ENCODE measurements around the gene EME1.

DNA sequence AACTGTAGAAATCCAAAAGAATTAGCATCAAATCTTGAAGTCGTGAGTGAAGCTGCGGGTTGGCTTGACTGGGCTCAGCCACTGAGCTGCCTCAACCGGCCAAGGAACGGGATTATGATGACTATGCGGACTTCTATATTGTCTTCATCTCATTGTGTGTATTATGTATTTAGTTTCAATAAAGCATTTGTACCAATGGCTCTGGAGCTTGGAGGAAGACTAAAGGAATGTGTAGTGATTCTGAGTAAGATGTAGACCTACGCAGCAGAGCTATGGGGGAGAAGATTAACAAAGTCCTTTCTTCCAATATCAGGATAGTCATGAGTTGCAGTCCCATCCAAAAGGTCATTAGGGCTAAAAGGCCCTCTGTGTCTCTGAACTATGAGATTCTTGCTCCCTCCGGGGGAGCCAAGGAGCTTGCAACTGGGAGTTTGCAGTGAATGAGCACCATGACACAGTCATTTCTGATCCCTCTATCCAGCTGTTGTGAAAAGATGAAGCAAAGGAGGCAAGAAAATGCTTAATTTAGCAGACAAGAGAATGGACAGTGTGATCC is 8.3 kb downstream of the EME1 start:
- TF ChIP-seq, protein P1, sequence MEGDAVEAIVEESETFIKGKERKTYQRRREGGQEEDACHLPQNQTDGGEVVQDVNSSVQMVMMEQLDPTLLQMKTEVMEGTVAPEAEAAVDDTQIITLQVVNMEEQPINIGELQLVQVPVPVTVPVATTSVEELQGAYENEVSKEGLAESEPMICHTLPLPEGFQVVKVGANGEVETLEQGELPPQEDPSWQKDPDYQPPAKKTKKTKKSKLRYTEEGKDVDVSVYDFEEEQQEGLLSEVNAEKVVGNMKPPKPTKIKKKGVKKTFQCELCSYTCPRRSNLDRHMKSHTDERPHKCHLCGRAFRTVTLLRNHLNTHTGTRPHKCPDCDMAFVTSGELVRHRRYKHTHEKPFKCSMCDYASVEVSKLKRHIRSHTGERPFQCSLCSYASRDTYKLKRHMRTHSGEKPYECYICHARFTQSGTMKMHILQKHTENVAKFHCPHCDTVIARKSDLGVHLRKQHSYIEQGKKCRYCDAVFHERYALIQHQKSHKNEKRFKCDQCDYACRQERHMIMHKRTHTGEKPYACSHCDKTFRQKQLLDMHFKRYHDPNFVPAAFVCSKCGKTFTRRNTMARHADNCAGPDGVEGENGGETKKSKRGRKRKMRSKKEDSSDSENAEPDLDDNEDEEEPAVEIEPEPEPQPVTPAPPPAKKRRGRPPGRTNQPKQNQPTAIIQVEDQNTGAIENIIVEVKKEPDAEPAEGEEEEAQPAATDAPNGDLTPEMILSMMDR (IDR thresholded peaks at IDR 0.05), result no peak
- TF ChIP-seq EP300 (IDR thresholded peaks at IDR 0.05), result no peak
- no peak for TF ChIP-seq POLR2A (IDR thresholded peaks at IDR 0.05)

All from ovary (tissue), 3 donors.